ENCODE results near the gene ARPC4.

ARPC4 gene

DNA sequence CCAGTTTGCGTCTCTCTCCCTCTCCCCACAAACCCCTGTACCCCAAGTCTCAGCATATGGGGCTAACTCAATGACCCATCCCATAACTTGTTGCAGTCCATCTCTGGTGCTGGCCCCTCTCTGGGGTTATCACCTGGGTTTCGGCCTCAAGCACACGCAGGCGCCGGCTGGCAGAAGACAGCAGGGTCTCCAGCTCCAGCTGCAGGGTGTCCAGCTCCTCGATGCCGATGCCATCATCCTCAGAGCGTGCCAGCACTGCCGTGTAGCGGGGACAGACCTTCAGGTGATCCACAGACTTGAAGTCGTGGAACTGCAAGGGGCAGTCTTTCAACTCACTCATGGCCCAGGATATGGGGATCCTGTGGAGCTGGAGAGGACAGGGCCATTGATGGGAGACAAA is 1.8 kb upstream of the ARPC4 start:
- no peak for DNase-seq (ENCODE audit: low read depth in 2 of 2, low spot score in 1 of 2)

GRCh38 chr3:9791790-9792404 is 985 bp upstream of the ARPC4 start:
- DNase-seq (ENCODE audit: low read depth in 2 of 2, low spot score in 1 of 2), result no peak

DNA sequence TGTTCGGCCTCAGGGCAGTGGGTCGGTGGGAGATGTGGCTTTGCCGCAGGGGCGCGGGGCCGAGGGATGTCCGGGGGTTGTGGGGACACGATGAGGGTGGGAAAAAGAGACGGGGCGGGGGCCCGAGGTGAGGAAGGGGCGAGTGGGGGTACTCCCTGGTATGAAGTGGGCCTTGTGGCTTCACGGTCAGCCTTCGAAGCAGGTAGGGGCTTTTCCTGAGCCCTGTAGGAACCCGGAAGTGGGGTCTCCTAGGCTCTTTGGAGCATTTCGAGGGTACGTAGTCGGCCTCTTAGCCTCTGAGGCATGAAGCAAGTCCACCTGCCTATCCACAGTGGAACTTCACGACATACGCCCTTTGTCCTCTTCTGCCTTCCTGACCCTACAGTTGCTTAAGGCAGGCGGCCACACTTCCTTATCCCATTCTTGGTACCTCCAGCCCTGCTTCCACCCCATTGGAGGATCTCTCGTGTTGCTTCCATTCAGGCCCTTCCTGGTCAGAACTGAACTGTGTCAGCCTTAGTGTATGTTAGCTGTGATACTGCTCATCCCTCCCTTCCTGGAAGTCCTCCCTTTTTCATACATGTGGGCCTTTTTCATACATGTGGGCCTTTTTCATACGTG is 389 bp downstream of the ARPC4 start:
- no peak for DNase-seq (ENCODE audit: low read depth in 2 of 2, low spot score in 1 of 2)

- DNase-seq (ENCODE audit: low read depth in 2 of 2, low spot score in 1 of 2), result no peak
These were observed 1.5 kb downstream of the ARPC4 start for GRCh38 chr3:9794400-9794799.

GRCh38 chr3:9795207-9795606 is 2.3 kb downstream of the ARPC4 start:
- DNase-seq (ENCODE audit: low read depth in 2 of 2, low spot score in 1 of 2), result no peak

- no peak for DNase-seq (ENCODE audit: low read depth in 2 of 2, low spot score in 1 of 2)
These were observed 4.5 kb downstream of the ARPC4 start for GRCh38 chr3:9797196-9797945.

DNA sequence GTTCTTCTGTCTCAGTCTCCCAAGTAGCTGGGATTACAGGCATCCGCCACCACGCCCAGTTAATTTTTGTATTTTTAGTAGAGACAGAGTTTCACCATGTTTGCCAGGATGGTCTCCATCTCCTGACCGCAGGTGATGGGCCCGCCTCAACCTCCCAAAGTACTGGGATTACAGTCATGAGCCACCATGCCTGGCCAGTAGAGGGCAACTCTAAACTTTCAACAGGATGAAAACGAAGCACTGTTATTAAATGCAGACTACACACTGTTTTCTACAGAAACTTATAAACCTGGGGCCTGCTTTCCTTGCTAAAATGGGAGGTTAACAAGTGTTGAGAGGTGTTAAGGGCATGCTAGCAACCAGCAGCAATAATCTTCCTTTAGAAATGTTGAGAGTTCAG is 7.6 kb downstream of the ARPC4 start:
- DNase-seq (ENCODE audit: low read depth in 2 of 2, low spot score in 1 of 2), result no peak

DNA sequence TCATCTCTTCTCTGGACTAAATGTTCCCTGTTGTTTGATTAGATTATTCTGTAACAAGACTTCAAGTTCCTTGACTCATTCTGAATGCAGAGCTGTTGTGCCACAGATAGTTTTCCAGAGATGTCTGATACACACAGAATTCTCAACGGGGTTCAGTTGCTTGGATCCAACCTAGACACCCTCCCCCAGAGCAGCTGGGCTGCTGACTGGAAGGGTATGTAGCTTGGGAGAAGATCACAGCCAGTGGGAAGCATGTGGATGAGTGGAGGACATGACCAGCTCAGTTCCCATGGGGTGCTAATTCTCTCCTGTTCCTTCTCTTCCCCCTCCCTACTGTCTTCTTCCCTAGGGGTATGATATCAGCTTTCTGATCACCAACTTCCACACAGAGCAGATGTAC is 10.6 kb downstream of the ARPC4 start:
- DNase-seq (ENCODE audit: low read depth in 2 of 2, low spot score in 1 of 2), result no peak

- DNase-seq (ENCODE audit: low read depth in 2 of 2, low spot score in 1 of 2), result no peak
These were observed 12.1 kb downstream of the ARPC4 start for GRCh38 chr3:9804996-9805395.

- DNase-seq (ENCODE audit: low read depth in 2 of 2, low spot score in 1 of 2), result no peak
These were observed 13.3 kb downstream of the ARPC4 start for GRCh38 chr3:9806137-9806536.

GRCh38 chr3:9806688-9807589 is 14.1 kb downstream of the ARPC4 start:
- no peak for DNase-seq (ENCODE audit: low read depth in 2 of 2, low spot score in 1 of 2)

DNA sequence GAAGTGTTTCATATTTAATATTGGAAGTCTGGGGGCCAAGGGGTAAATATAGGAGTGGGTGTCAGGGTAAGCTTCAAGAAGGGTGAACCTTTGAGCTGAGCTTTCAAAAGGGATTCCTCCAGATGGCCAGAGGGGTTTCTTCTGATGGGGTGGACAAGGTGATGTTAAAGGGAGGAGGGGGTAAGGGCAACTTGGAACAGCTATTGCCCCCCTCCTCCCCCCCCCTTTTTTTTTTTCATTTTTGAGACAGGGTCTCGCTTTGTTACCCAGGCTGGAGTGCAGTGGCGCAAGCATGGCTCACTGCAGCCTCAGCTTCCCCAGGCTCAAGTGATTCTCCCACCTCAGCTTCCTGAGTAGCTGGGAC is 15.1 kb downstream of the ARPC4 start:
- no peak for DNase-seq (ENCODE audit: low read depth in 2 of 2, low spot score in 1 of 2)

- DNase-seq (ENCODE audit: low read depth in 2 of 2, low spot score in 1 of 2), result peak in 1 of 2 donors; percentile 28
These were observed 15.6 kb downstream of the ARPC4 start for GRCh38 chr3:9808345-9809037.

DNA sequence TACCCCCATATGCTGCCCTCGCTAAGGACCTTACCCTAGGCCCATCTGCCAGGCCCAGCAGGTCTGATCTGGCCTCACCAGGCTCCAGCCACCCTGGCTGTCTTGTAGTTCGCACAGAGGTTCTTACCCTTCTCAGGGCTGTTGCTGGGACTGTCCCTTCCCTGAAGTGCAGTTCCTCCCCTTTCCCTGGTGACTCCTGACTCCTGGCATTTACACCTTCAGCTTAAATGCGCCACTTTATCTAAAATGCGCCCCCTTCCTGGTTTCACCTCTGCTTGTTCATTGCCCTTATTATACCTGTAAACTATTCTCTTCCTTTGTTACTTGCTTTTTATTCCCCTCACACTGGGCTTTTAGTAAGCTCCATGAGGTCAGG is 16.3 kb downstream of the ARPC4 start:
- no peak for DNase-seq (ENCODE audit: low read depth in 2 of 2, low spot score in 1 of 2)

DNA sequence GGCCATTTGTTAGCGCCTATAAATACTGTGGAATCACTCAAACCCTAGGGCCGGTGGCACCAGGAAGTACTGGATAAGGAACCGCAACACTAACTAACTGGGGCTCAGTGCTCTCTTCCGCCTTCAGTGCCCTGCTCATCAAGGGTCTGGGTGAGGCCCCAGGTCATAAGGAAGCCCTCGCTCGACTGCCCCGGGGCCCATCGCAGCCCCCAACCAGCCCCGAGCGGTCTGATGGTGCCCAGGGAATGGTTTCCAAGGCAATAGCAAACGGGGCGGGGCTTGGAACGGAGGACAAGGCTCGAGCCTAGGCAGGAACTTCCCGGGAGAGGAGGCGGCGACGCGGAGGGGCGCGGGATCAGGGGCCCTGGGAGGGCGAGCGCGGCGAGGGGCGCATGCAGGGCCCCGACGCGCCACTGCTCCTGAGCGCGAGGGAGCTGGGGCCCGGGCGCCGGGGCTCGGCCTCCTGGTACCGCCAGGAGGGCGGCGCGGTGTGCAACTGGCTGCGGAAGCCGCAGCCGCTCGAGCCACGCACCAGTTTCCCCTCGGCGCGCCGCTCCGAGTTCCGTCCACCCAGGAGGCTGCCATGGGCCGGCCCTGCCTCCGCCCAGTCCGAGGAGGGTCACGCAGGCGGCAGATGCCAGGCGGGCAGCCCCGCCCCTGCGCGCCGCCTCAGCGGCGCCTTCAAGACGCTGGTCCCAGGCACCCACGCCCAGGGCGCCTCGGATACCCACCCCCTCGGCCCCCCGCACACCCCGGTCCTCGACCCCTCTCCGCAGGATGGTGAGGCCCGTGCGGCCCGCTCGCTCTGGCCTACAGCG is 16.9 kb downstream of the ARPC4 start, which contains the start of gene TTLL3:
TSS of gene TTLL3 (plus strand) at position 648 of the 818 bp plus-strand sequence. CDS start 400 bp downstream, outside the sequence.
- peak in 1 of 2 donors; percentile 9 for DNase-seq (ENCODE audit: low read depth in 2 of 2, low spot score in 1 of 2)

- no peak for DNase-seq (ENCODE audit: low read depth in 2 of 2, low spot score in 1 of 2)
These were observed 17.5 kb downstream of the ARPC4 start for GRCh38 chr3:9810433-9810770.

GRCh38 chr3:9810846-9811245 is 18.0 kb downstream of the ARPC4 start:
- no peak for DNase-seq (ENCODE audit: low read depth in 2 of 2, low spot score in 1 of 2)

- no peak for DNase-seq (ENCODE audit: low read depth in 2 of 2, low spot score in 1 of 2)
These were observed 20.1 kb downstream of the ARPC4 start for GRCh38 chr3:9812870-9813483.

- DNase-seq (ENCODE audit: low read depth in 2 of 2, low spot score in 1 of 2), result no peak
These were observed 23.1 kb downstream of the ARPC4 start for GRCh38 chr3:9815986-9816385.

GRCh38 chr3:9817436-9817835 is 24.6 kb downstream of the ARPC4 start:
- DNase-seq (ENCODE audit: low read depth in 2 of 2, low spot score in 1 of 2), result no peak
